OCI-LY7 (cell line): Measurements from ENCODE around the gene TNFAIP8. TPM values are rescaled to one million over a fixed set of nuclear protein-coding genes. Genes with fewer than 3 reads are reported as not detected.

ENCODE experiments used
- BruUV-seq: library from RNA; stranded (reverse); fragments of 400-500 nt; replicated peaks from 2 replicates; lab custom pipeline; 2021; lab: Mats Ljungman, UMichigan
- CTCF ChIA-PET: fragments of 300-600 bp; sonication (Branson Sonifier 250); formaldehyde crosslinking; loops from one replicate; lab custom pipeline; 2022; ENCODE audit warnings: antibody characterized with exemption; ENCODE audit not compliant: unreplicated experiment; lab: Charles Lee
- POLR2A ChIA-PET: fragments of 300-600 bp; sonication (Branson Sonifier 250); formaldehyde crosslinking; loops from one replicate; lab custom pipeline; 2022; ENCODE audit warnings: antibody characterized with exemption; lab: Charles Lee
- DNase-seq: peaks from one replicate; pipeline ENCODE4 v3.0.0-alpha.2; 2015; ENCODE audit warnings: low spot score
- H2AFZ ChIP-seq: fragments of 200-600 bp; sonication (generic), shearing (Covaris generic); 2 replicates; pipeline ENCODE4 v1.6.1; 2014; ENCODE audit warnings: mild to moderate bottlenecking, antibody characterized with exemption, low read length, moderate library complexity
- H3K27ac ChIP-seq: fragments of 200-600 bp; sonication (generic); 2 replicates; pipeline ENCODE4 v1.5.1; 2014; ENCODE audit warnings: mixed run types, low read depth, mild to moderate bottlenecking, moderate library complexity, low read length, inconsistent platforms; ENCODE audit not compliant: poor library complexity, severe bottlenecking
- H3K36me3 ChIP-seq: fragments of 200-600 bp; sonication (generic); 2 replicates; pipeline ENCODE4 v1.6.1; 2014; ENCODE audit warnings: mild to moderate bottlenecking, antibody characterized with exemption, low read length, moderate library complexity, mixed read lengths; ENCODE audit not compliant: insufficient read depth
- H3K4me1 ChIP-seq: fragments of 200-600 bp; sonication (generic); 2 replicates; pipeline ENCODE4 v1.5.1; 2014; ENCODE audit warnings: mild to moderate bottlenecking, low read length; ENCODE audit not compliant: insufficient read depth, poor library complexity, severe bottlenecking
- H3K4me2 ChIP-seq: fragments of 200-600 bp; sonication (generic); 2 replicates; pipeline ENCODE4 v1.6.1; 2014; ENCODE audit warnings: mild to moderate bottlenecking, low read length
- H3K4me3 ChIP-seq: fragments of 200-600 bp; sonication (generic); 2 replicates; pipeline ENCODE4 v1.5.1; 2014; ENCODE audit warnings: mild to moderate bottlenecking, low read depth, low read length; ENCODE audit not compliant: poor library complexity, severe bottlenecking
- H3K79me2 ChIP-seq: fragments of 200-600 bp; sonication (generic); 2 replicates; pipeline ENCODE4 v1.6.1; 2016; ENCODE audit warnings: low read depth, mild to moderate bottlenecking, low read length, moderate library complexity, mixed read lengths; ENCODE audit not compliant: insufficient read depth
- H3K9me2 ChIP-seq: fragments of 200-600 bp; sonication (generic); 2 replicates; pipeline ENCODE4 v1.6.1; 2016; ENCODE audit warnings: mild to moderate bottlenecking, low read length, mixed read lengths; ENCODE audit not compliant: insufficient read depth
- H3K9me3 ChIP-seq: fragments of 200-600 bp; sonication (generic); 2 replicates; pipeline ENCODE4 v1.6.1; 2014; ENCODE audit warnings: mild to moderate bottlenecking, mixed run types, low read length, mixed read lengths
- H4K20me1 ChIP-seq: fragments of 200-600 bp; sonication (generic); 2 replicates; pipeline ENCODE4 v1.6.1; 2014; ENCODE audit warnings: mild to moderate bottlenecking, antibody characterized with exemption, low read length, moderate library complexity, mixed read lengths; ENCODE audit not compliant: insufficient read depth
- CTCF ChIP-seq: fragments of 200-600 bp; sonication (generic); conservative IDR thresholded peaks from 2 replicates; pipeline ENCODE4 v1.5.1; 2014; ENCODE audit warnings: mild to moderate bottlenecking, antibody characterized with exemption, low read length, moderate library complexity, mixed read lengths
- EZH2phosphoT487 ChIP-seq: fragments of 200-600 bp; sonication (generic); IDR thresholded peaks from 2 replicates; pipeline ENCODE4 v1.6.1; 2018; ENCODE audit warnings: low read depth, borderline replicate concordance, mild to moderate bottlenecking, mixed run types, antibody characterized with exemption, low read length, moderate library complexity, mixed read lengths
- intact Hi-C: fragments of 100-400 bp; cut with micrococcal nuclease; formaldehyde crosslinking; loops from one replicate; pipeline ENCODE4 v1.10.0; 2022; ENCODE audit not compliant: unreplicated experiment
- total RNA-seq, 2 experiments: library from RNA; depleted of rRNA in 1 of 2; stranded (reverse); fragments of >200 nt in 1 of 2; shearing (Covaris generic) in 1 of 2; gene quantifications; 2 replicates each; pipeline ENCODE4 v1.2.3, GENCODE V29; 2014 to 2022

TNFAIP8 gene
- total RNA-seq, 2 experiments from 2014 or later, result 75.4 to 95.1 TPM

GRCh38 chr5:119379096-119379495 lies 23.3 kb downstream of the TNFAIP8 start:
- intact Hi-C loops, result no loop called here
- no peak for DNase-seq
- Histone ChIP-seq H3K9me2 (no peaks in the 10 kb centered on the region), H2AFZ (no peak overlapping the region), H3K4me2 (no peak overlapping the region), H4K20me1 (no peaks in the 10 kb centered on the region), H3K79me2 (peaks cover 36% of the 10 kb centered on the region; the same call in 1 of the 2 replicates), H3K4me1 (peaks cover 9% of the 10 kb centered on the region), H3K9me3 (no peaks in the 10 kb centered on the region), H3K4me3 (no peak overlapping the region), H3K36me3 (peaks cover 7% of the 10 kb centered on the region), H3K27ac (no peak overlapping the region)
- CTCF ChIA-PET, result interaction anchor here (0.7 kb wide), 1 partner anchor 21 kb away, joined by 3 read pairs; no protein-coding TSS in a partner anchor
- BruUV-seq, result no TSS peak
- POLR2A ChIA-PET, result interaction anchor here (0.9 to 2.6 kb wide), 9 partner anchors 9 to 308 kb away, joined by 3 to 13 read pairs (median 7); partner anchors contain the start of genes DMXL1 and TNFAIP8
- TF ChIP-seq CTCF, result no peak
- no peak for TF ChIP-seq EZH2phosphoT487

GRCh38 chr5:119379942-119380547 lies 24.2 kb downstream of the TNFAIP8 start:
- TF ChIP-seq EZH2phosphoT487 (no peak), CTCF (no peak)
- CTCF ChIA-PET, result no interaction called here
- Histone ChIP-seq H3K4me3 (no peak overlapping the region), H3K4me1 (peaks cover 18% of the 10 kb centered on the region), H4K20me1 (no peaks in the 10 kb centered on the region), H2AFZ (no peak overlapping the region), H3K27ac (no peak overlapping the region), H3K9me3 (no peaks in the 10 kb centered on the region), H3K36me3 (no peaks in the 10 kb centered on the region), H3K79me2 (peaks cover 36% of the 10 kb centered on the region; the same call in 1 of the 2 replicates), H3K9me2 (no peaks in the 10 kb centered on the region), H3K4me2 (no peak overlapping the region)
- intact Hi-C loops, result no loop called here
- no peak for DNase-seq
- no TSS peak for BruUV-seq
- POLR2A ChIA-PET, result interaction anchor here (0.9 to 2.6 kb wide), 11 partner anchors 9 to 309 kb away, joined by 3 to 13 read pairs (median 4); partner anchors contain the start of gene DMXL1

- POLR2A ChIA-PET, result interaction anchor here (0.6 to 1.6 kb wide), 3 partner anchors 9 to 20 kb away, joined by 3 to 5 read pairs (median 4); no protein-coding TSS in a partner anchor
- peaks cover 43% of the 10 kb centered on the region; the same call in 1 of the 2 replicates for H3K79me2 ChIP-seq
Measured at GRCh38 chr5:119382169-119382568, 26.4 kb downstream of the TNFAIP8 start.

More at GRCh38 chr5:119382169-119382568, 26.4 kb downstream of the TNFAIP8 start:
- H3K27ac ChIP-seq, result no peak overlapping the region
- no peak for TF ChIP-seq EZH2phosphoT487
- no peak for TF ChIP-seq CTCF
- no peak for DNase-seq
- peaks cover 35% of the 10 kb centered on the region for H3K4me1 ChIP-seq
- intact Hi-C loops, result no loop called here
- no peaks in the 10 kb centered on the region for H3K9me2 ChIP-seq
- no peak overlapping the region for H2AFZ ChIP-seq
- no peaks in the 10 kb centered on the region for H3K9me3 ChIP-seq
- H3K4me3 ChIP-seq, result no peak overlapping the region
- no peaks in the 10 kb centered on the region for H3K36me3 ChIP-seq
- no peak overlapping the region for H3K4me2 ChIP-seq
- CTCF ChIA-PET, result no interaction called here
- no peaks in the 10 kb centered on the region for H4K20me1 ChIP-seq
- BruUV-seq, result no TSS peak
